ENCODE results near the gene PIK3R2. TPM values are rescaled to one million over a fixed set of nuclear protein-coding genes. Genes with fewer than 3 reads are reported as not detected.

Gene PIK3R2
- total and polyA plus RNA-seq, 2 of the 8 experiments (the other 6 are each of a cell fraction or from before 2014, with no cell fraction given) = 21.7 to 57.1 TPM

- no peak overlapping the region for H2BK20ac ChIP-seq (ENCODE audit: low read length)
- H2BK12ac ChIP-seq (ENCODE audit: low read depth, low read length) = no peak overlapping the region
- H3K36me3 ChIP-seq (ENCODE audit: control insufficient read depth in 2 of 4, insufficient read depth in 4 of 4, low read length in 3 of 4) = peaks cover 2 to 23% (median 14%) of the 10 kb centered on the region in 4 experiments; a peak in 6 of 8 replicates
- H3K4me3 ChIP-seq (ENCODE audit: extremely low read depth in 1 of 4, insufficient read depth in 2 of 4, low read depth in 3 of 4, low read length in 4 of 4) = no peak overlapping the region
- H3K79me2 ChIP-seq (ENCODE audit: control insufficient read depth in 1 of 2, insufficient read depth in 2 of 2, low read length in 2 of 2) = no peaks in the 10 kb centered on the region
- H3K27me3 ChIP-seq (replicated peaks in 1 of 4; ENCODE audit: control insufficient read depth in 3 of 4, extremely low read depth in 1 of 4, insufficient read depth in 3 of 4, low read length in 3 of 4) = no peaks in the 10 kb centered on the region
- H2BK15ac ChIP-seq (ENCODE audit: low read length) = no peak overlapping the region
- no peaks in the 10 kb centered on the region for H3K23me2 ChIP-seq (ENCODE audit: low read depth, low read length)
- ChIA-PET CTCF (ENCODE audit: partially characterized antibody) (interaction anchor here (0.6 to 1.9 kb wide), 8 partner anchors 12 to 44 kb away, joined by 3 to 6 read pairs (median 4); no protein-coding TSS in a partner anchor), POLR2A (ENCODE audit: partially characterized antibody) (interaction anchor here (1.0 to 1.6 kb wide), 3 partner anchors 8 to 28 kb away, joined by 3 to 4 read pairs (median 3); no protein-coding TSS in a partner anchor)
- H3K4ac ChIP-seq (replicated peaks; ENCODE audit: insufficient read length, low read depth, low read length) = no peak overlapping the region
- no peak overlapping the region for H4K8ac ChIP-seq (ENCODE audit: extremely low read depth, insufficient read depth, low read length)
- H4K5ac ChIP-seq (ENCODE audit: insufficient read length, low read depth, low read length) = no peak overlapping the region
- no peak overlapping the region for H2AFZ ChIP-seq (ENCODE audit: low read length)
- H3K18ac ChIP-seq (ENCODE audit: extremely low read depth, low read length) = no peak overlapping the region
- H2AK5ac ChIP-seq (ENCODE audit: low read depth, low read length) = no peak overlapping the region
- no peak overlapping the region for H3K14ac ChIP-seq (ENCODE audit: insufficient read length)
- H4K91ac ChIP-seq (replicated peaks; ENCODE audit: insufficient read length, low read length) = no peak overlapping the region
- H3K56ac ChIP-seq (replicated peaks; ENCODE audit: insufficient read length, low read depth, low read length) = no peak overlapping the region
- DNase-seq (ENCODE audit: low read depth in 1 of 2, low spot score in 2 of 2) = no peak
- no peaks in the 10 kb centered on the region for H3K79me1 ChIP-seq (ENCODE audit: low read depth, low read length)
- H3K9ac ChIP-seq (replicated peaks in 1 of 4; ENCODE audit: extremely low read depth in 1 of 4, low read depth in 3 of 4, low read length in 3 of 4) = no peak overlapping the region
- 96% methylated on average over 18 of the region's 19 CpGs; no CpG with 5 or more reads in 1 of the 2 experiments for WGBS, 2 experiments (ENCODE audit: extremely low coverage in 1 of 2, insufficient coverage in 1 of 2, insufficient read length in 1 of 2, insufficient replicate concordance in 2 of 2, low coverage in 1 of 2, low lambda C conversion rate in 2 of 2, missing lambda C conversion rate in 1 of 2)
- no peak overlapping the region for H2BK5ac ChIP-seq (ENCODE audit: low read depth, low read length)
- H3K4me1 ChIP-seq (replicated peaks in 1 of 4; ENCODE audit: control insufficient read depth in 3 of 4, insufficient read depth in 4 of 4, low read length in 3 of 4) = no peaks in the 10 kb centered on the region
- H3K9me3 ChIP-seq (ENCODE audit: insufficient read depth in 2 of 2, low read depth in 1 of 2, low read length in 1 of 2) = no peaks in the 10 kb centered on the region
- no peak for FAIRE-seq
- H2BK120ac ChIP-seq (replicated peaks; ENCODE audit: low read depth, low read length) = no peak overlapping the region
- H3K27ac ChIP-seq (ENCODE audit: low read depth, low read length) = no peak overlapping the region
- peaks cover 0 to 1% of the 10 kb centered on the region in 2 experiments for H4K20me1 ChIP-seq (replicated peaks in 1 of 2; ENCODE audit: control insufficient read depth in 1 of 2, insufficient read depth in 2 of 2, low read length in 2 of 2)
- H3K4me2 ChIP-seq (ENCODE audit: insufficient read depth in 1 of 2, low read depth in 2 of 2, low read length in 2 of 2) = no peak overlapping the region
- no peak overlapping the region for H3K23ac ChIP-seq (ENCODE audit: insufficient read length)
- TF ChIP-seq NANOG (IDR thresholded peaks at IDR 0.05; ENCODE audit: insufficient read depth, low read depth, low read length, poor library complexity, severe bottlenecking) = no peak
- no peak for TF ChIP-seq RBBP5 (IDR thresholded peaks at IDR 0.05; ENCODE audit: borderline replicate concordance, low read depth, low read length)
- no peak for TF ChIP-seq MAFK (IDR thresholded peaks at IDR 0.05; ENCODE audit: low read depth, low read length)
Measured at GRCh38 chr19:18145391-18145999, 7.5 kb upstream of the PIK3R2 start.
